ENCODE data around the gene TCF7. TPM values are rescaled to one million over a fixed set of nuclear protein-coding genes. Genes with fewer than 3 reads are reported as not detected.

The TCF7 gene
- total RNA-seq, 1 donor from 2014 or later = 2.8 TPM

DNA sequence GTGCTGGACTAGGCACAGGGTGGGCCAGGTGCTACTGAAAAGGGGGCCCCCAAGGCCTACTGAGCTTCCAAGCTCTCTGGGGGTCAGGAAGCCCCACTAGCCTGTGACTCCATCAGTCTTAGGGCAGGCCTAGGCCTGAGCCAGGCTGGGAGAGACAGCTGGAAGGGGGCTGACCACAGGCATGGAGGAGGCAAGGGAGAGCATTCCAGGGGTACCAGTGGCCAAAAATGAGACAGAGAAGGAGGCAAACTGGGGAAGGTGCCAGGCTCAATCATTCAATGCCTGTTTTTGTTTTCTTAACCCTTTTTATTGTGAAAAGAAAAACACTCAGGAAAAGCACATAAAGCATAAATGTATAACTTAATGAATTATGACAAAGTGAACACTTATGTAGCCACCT, 26.2 kb upstream of the TCF7 start:
- intact Hi-C loops (cut with DNase I) = no loop called here
- ATAC-seq = no peak
- no peak for DNase-seq (ENCODE audit: missing footprints)

DNA sequence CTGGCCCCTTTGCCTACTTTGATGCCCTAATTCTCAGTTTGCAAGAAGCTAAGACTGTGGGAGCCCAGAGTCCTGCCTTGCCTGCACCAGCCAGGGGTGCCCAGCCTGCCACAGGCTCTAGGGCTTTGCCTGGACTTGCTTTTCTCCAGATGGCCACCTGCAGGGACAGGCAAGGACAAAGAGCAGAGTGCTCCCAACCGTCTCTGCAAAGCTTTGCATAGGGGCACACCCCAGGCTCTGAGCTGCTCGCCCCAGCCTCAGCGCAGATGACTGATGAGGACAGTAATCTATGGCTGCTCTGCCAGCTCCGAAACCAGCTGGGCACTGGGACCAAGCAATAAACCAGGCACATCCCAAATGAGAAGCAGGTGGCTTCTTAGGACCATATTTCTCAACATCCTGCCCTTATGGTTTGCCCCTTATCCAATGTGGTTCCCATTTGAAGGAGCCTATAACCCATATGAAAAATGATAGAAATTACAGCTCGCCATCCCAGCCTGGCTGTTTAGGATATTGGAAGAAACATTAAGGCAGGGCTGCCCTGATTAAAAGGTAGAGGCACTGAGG, 25.4 kb upstream of the TCF7 start:
- intact Hi-C loops (cut with DNase I) = no loop called here
- no peak for DNase-seq (ENCODE audit: missing footprints)
- ATAC-seq = no peak

DNA sequence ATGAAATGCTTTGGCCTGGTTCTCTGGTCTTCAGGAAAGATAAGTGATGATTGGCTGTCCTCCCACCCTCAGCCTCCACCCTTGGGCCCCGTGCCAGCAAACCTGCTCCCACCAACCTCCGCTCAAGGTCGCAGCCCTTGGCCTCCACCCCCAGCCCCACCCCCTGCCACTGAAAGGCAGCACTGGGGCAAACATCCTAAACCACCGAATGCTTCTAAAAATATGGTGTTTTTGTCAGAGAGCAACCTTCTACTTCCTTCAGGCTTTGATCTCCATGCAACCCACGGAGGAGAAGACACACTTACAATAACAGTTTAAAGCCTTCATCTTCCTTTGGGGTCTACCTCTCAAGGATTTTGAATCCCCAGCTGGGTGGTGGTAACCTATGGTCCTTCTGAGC, 24.0 kb upstream of the TCF7 start:
- intact Hi-C loops (cut with DNase I) = no loop called here
- DNase-seq (ENCODE audit: missing footprints) = no peak
- ATAC-seq = no peak

DNA sequence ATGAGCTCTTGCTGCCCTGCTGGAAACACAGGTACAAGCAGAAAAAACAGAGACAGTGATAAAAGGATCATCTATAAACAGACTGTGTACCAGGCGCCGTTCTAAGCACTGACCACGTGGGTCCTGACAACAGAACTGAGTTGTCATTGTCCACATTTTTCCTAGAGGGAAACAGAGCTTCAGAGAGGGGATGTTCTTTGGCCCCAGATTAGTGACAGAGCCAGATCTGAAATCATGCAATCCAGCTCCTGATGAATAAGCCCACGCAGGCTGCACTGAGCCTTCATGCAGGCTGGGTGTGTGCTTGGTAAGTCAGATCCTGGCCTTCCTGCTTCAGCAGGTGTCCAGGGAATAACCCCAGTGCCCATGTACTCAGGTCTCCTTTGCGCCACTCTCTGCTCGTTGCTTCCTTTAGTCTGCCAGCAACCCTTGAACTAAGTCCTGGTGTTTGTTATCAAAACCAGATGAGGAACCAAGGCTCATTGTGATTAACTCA, 22.8 kb upstream of the TCF7 start:
- DNase-seq (ENCODE audit: missing footprints) (no peak), ATAC-seq (no peak)
- intact Hi-C loops (cut with DNase I) = no loop called here

DNA sequence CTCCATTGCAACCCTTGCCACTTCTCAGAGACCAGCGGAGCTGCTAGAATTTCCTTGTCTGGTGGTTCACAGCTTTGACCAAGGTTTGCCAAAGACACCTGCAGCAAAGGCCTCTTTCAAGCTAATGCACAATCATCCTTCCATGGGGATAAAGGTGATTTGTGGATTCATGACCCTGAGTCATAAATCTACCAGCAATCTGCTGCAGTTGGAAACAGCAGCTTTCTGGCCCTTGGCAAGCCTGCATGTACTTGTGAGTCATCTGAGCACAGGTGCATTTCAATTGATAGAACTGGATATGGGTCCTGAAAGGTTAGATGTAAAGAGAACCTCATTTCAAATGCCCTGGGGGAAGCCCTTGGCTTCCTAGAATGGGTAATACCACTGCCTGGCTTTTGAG, 21.6 kb upstream of the TCF7 start:
- intact Hi-C loops (cut with DNase I) = loop anchor here (1.0 kb wide), 1 partner anchor 27 kb away; no protein-coding TSS in a partner anchor
- DNase-seq (ENCODE audit: missing footprints) = no peak
- no peak for ATAC-seq

DNA sequence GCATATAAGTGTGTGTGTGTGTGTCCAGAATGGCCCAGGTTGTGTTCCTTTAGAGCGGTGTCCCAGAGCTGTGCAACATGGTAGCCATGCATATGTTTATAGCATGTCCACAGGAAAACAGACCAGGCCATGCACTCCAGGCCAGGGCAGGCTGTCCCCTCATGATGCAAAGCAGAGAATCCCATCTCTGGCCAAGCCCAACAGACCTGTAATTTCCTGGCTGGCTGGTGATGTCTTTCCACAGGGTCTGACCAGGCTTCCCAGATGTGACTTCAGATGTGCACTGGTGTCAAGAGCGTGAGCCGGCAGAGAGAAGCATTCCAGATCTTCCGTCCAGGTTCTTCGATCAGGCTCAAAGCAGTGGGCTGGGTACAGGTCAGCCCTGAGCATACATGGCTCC, 21.1 kb upstream of the TCF7 start:
- DNase-seq (ENCODE audit: missing footprints) (no peak), ATAC-seq (no peak)
- intact Hi-C loops (cut with DNase I) = loop anchor here (1.0 kb wide), 1 partner anchor 27 kb away; no protein-coding TSS in a partner anchor

DNA sequence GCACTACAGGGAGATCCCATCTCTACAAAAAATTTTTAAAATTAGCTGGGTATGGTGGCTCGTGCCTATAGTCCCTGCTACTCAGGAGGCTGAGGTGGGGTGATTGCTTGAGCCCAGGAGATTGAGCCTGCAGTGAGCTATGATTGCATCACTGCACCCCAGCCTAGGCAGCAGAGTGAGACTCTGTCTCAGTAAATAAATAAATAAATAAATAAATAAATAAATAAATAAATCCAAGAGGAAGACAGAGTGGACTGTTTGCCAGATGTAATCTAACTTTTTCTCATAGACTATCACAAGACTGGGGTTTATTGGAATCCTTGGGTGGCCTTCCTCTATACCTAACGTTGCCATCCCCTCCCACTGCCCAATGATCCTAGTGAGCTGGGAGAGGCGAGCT, 19.2 kb upstream of the TCF7 start:
- ATAC-seq (no peak), DNase-seq (ENCODE audit: missing footprints) (no peak)
- intact Hi-C loops (cut with DNase I) = no loop called here

DNA sequence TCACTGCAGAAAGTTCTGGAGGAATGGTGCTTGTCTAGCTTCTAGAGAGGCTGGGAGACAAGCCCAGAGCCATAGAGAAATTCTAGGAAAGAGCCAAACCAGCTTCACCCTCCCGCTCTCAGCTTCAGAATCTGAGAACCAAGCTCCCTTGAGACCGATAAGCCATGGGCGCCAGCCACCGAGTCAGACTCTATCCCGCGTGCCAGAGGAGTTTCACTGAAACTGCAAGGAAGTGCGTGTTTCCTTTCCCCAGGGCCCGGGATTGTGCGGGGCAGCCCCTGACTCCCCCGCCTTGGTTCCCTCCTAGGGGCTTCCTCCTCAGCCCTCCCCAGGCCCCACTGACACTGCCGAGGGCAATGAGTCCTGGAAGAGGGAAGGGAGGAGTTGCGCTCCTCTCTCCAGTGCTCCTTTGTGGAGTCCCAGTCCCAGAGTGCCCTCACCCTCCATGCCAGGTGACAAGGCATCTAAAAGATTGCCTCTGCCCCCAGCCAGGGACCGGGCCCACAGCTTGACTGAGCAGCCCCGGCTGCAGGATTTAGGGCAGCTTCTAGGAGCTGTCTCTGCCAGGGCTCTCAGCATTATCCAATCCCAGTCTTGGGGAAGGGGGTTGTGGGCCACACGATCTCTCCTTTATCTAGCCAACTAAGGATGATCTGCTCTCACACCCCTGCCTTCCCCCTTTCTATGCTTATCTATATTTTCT, 18.4 kb upstream of the TCF7 start:
- DNase-seq (ENCODE audit: missing footprints) (no peak), ATAC-seq (no peak)
- intact Hi-C loops (cut with DNase I) = no loop called here

DNA sequence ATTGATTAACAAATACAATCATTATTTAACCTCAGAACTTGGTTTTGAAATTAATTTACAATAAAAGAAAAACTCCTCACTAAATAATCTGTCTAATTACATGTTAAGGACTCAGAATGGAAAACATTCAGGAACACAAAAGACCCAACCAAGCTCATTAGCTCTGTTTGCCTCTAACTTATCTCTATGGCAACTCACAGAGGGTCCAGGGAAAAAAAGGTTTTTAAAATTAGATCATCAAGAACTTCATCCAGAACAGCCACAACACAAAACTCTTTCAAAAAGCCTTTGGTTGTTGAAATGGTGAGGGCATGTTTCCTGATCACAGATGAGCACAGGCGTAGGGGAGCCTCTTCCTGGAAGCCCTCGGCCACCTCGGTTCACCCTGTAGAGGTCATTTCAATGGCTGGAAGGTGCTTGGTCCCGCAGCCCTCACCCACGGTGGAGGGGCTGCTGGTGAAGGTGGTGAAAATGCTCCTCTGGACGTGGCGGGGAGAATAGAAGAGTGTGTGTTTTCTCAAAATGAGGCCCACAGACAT, 17.2 kb upstream of the TCF7 start:
- ATAC-seq (no peak), DNase-seq (ENCODE audit: missing footprints) (no peak)
- intact Hi-C loops (cut with DNase I) = no loop called here

DNA sequence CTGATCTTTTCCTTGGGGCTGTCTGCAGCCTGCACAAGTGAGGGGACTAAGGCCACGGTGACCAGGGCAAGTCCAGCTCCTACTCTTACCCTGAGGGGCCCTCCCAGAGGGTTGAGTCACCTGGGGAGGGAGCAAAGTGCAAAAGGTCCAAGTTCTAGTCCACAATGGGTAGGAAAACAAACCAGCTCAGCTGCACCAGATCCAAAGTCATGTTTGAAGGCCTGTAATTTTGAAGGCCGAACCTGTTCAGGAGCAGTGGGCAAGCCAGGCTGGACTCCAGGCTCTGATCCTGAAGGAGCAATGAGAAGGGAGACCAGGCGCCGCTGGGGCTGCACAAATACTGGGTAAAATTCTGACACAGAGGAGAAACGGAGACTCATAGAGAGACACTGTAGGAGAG, 15.8 kb upstream of the TCF7 start:
- intact Hi-C loops (cut with DNase I) = no loop called here
- ATAC-seq (no peak), DNase-seq (ENCODE audit: missing footprints) (no peak)

DNA sequence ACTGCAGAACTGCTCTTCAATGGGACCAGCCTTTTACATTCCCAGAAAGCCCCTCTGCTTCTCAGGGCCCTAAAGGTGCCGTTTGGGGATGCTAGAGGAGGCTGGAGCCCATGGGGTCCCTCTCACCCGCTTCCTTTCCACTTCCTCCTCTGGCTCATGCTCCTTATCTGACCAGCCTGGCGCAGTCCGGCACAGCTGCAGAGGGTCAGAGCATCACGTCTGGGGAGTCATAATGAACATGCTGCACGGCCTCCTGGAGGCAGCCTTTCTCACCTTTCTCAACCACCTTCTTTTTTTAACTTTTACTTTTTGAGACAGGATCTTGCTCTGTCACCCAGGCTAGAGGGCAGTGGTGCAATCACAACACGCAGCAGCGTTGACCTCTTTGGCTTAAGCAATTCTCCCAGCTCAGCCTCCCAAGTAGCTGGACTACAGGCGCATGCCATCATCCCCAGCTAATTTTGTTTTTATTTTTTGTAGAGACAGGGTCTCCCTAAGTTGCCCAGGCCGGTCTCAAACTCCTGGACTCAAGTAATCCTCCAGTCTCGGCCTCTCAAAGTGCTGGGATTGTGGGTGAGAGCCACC, 15.1 kb upstream of the TCF7 start:
- intact Hi-C loops (cut with DNase I) = no loop called here
- DNase-seq (ENCODE audit: missing footprints) (no peak), ATAC-seq (no peak)

DNA sequence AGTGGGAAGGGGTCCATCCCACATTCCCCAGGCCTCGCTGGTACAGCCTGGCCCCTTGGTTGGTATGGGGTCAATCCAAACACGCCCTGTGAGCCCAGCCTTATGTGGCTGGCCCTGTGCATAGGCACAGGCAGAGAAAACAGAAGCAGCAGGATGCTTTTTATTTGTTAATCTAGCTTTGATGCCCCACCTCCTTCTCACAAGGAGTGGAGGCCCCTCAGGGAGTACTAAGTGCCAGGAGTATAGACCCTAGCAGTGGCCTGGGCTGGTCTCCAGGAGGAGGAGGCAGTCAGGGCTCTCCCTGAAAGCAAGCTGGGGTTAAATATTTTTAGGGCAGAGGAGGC, 14.6 kb upstream of the TCF7 start:
- no peak for DNase-seq (ENCODE audit: missing footprints)
- no peak for ATAC-seq
- intact Hi-C loops (cut with DNase I) = no loop called here

DNA sequence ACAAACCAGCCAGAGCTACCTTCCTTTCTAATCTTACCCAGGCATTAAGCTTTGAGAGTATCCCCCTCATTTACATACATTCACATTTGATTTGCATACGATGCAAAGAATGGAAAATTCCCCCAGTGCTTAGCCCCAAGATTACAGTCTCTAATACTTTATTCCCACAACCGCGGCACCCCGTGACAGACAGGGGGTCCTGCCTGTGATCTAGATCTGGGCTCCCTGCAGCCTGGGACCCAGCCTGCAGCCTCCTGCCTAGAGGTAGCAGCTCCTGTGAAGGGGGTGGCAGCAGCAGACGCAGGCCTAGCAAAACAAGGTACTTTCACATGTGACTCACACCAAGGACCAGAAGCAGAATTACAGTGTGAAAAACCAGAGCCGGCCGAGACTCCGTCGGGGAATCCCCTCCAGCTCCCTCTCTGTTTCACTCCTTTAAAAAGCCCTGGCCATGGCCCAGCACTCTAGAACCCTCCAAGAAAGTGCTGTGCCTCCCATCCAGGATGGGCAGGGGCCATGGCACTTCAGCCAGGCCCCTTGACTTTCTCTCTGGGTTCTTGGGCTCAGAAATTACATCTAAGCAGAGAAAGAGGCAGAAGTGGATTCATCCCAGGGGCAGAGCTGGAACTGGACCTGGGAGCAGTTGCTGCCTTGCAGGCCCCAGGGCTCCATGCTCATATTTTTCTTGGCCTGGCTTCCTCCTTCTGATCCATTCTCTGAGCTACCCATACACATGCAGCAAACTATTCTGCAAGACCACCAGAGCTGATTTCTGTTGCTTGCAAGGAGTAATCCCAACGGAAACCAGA, 14.0 kb upstream of the TCF7 start:
- DNase-seq (ENCODE audit: missing footprints) (no peak), ATAC-seq (no peak)

DNA sequence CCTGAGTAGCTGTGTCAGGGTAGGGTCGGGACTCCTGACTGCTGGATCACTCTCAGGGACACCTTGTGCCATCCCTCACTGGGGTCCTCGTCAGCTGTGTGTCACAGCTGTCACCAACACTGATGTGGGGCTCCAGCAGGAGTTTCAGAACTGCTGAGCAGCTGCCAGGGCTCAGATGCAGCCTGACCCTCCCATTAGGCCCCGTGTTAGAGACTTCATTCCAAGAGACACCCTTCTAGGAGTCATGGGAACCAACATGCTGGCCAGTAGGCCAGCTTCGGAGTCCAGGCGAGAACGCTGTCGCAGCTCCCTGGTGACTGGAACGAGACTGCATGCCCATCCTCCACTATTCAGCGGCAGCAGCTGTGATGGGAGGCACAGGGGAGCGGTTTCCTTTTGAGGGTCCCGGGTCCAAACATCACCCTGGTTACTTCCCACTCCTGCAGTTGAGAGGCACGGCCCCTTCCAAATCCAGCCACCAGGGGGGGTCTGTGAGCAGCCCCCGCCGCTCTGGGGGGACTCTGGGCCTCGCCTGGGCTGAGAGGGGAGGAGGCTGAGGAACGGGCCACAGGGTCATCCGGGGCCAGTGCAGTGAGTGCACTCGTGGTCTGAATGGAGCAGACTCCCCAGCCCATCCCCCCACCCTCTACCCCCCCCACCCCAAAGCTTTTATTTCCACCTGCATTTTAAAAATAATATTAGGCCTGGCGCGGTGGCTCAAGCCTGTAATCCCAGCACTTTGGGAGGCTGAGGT, 12.6 kb upstream of the TCF7 start:
- intact Hi-C loops (cut with DNase I) = loop anchor here (1.0 kb wide), 1 partner anchor 38 kb away; no protein-coding TSS in a partner anchor
- ATAC-seq = peak; percentile 77
- no peak for DNase-seq (ENCODE audit: missing footprints)

More for the DNA sequence above, 14.0 kb upstream of the TCF7 start:
- intact Hi-C loops (cut with DNase I) = no loop called here

DNA sequence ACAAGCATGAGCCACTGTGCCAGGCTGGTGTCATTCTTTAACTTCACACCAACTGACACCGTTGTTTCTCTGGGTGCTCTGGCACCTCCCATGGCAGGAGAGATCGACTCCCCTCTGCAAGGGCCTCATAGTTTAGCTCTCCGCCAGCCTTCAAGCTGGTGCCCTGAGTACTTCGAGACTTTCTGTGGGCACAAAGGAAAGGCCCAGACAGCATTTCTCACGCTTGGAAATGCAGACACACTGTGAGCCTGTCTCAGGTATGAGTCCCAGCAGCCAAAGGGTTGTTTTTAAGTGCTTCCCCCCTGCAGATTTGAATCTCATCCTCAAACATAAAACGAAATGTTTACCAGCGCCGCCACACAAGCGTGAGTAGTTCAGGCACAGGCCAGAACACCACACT, 11.1 kb upstream of the TCF7 start:
- intact Hi-C loops (cut with DNase I) = no loop called here
- DNase-seq (ENCODE audit: missing footprints) (no peak), ATAC-seq (peak; percentile 55)

DNA sequence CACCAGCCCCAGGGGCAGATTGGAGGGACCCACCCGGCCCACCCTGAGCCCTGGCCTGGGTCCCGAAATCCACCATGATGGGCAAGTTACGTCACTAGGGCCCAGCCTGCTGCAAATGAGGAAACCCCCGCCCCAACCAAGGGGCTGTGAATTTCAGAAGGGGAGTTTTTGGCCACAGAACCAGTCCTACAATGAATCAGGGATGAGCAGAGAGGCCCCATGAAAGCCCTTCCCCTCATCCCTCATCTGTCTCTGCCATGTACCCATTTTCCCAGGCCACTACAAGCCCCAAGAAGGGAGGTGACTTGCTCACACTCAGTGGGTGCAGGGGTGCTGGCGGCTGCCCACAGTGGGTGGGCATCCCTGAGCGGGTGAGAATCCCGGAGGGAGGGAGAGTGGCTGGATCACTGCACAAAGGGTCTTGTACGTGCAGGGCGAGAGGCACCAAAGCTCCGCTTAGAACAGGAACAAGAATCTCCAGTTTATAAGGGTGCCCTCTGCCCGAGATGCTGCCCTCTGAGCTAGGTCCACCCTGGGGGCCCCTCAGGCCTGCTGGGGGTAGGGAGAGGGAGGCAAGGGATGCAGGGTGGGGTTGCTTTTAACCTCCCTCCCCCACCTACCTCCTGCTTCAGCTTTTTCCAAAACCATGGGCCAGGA, 10.4 kb upstream of the TCF7 start:
- intact Hi-C loops (cut with DNase I) = no loop called here

DNA sequence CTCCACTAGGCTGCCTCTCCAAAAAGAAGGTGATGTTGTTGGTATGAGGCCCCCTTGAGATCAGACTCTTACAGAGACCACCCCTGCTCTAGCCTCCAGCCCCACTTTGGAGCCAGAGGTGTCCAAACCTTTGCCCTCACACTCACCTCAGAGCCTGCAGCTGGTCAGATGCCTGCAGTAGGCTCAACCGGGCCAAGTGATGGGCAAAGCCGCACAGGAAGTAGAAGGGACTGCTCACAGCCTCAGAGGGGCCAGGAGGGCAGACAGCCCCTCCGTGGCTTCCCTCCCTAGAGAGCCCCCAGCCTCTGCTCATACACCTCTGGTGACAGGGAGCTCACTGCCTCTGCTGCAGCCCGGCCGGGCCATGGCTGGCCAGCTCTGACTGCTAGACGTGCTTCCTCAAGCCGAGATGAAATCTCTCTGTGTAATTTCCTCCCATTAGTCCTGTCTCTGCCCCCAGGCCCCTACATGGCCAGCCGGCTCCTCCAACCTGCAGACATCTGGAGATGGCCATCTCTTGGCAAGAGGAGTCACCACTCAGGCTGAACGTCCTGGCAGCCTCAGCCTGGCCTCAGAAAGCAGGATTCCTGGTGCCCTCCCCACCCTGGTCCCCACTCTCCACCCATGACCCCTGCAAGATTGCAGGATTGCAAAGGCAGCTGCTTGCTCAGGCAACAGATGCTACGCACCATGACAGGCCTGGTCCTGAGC, 7.3 kb upstream of the TCF7 start:
- ATAC-seq (no peak), DNase-seq (ENCODE audit: missing footprints) (no peak)
- intact Hi-C loops (cut with DNase I) = no loop called here

More for the DNA sequence above, 10.4 kb upstream of the TCF7 start:
- ATAC-seq = no peak
- no peak for DNase-seq (ENCODE audit: missing footprints)

DNA sequence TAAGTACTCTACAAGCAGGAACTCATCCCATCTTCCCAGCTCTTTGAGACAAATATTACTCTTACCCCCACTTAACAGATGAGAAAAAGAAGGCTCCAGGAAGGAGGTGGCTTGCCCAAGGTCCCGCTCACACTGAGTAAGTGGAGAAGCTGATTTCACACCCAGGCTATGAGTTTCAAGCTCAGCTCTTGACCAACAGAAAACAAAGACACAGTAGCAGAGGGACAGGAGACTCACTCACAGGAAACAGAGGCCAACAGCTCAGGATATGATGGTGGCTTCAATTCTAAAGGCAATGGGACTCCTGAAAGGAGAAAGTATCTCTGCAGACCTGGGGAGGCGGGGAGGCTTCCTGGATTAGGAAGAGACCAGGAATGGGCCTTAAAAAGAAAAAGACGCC, 6.7 kb upstream of the TCF7 start:
- intact Hi-C loops (cut with DNase I) = no loop called here
- ATAC-seq = no peak

More for the DNA sequence above, 6.7 kb upstream of the TCF7 start:
- no peak for DNase-seq (ENCODE audit: missing footprints)

All from Right ventricle myocardium inferior (tissue), 1 donor.